ENCODE results near the gene FAM131A.
A peak's percentile ranks its signal among the peaks of the same experiment; 100 is the strongest.

FAM131A gene

GRCh38 chr3:184315871-184316661, 21.3 kb upstream of the FAM131A start:
- no peak for TF ChIP-seq CTCF (IDR thresholded peaks at IDR 0.05; ENCODE audit: control insufficient read depth, extremely low read depth, insufficient read depth)
- peak overlapping the region; percentile 98 for H3K4me3 ChIP-seq (ENCODE audit: low read depth, low read length)
- no peak for DNase-seq (ENCODE audit: low read depth)

GRCh38 chr3:184316792-184317191, 20.6 kb upstream of the FAM131A start:
- no peak for TF ChIP-seq CTCF (IDR thresholded peaks at IDR 0.05; ENCODE audit: control insufficient read depth, extremely low read depth, insufficient read depth)
- no peak for DNase-seq (ENCODE audit: low read depth)
- peak overlapping the region; percentile 98 for H3K4me3 ChIP-seq (ENCODE audit: low read depth, low read length)

- peak overlapping the region; percentile 98; the same call in 1 of the 2 replicates for H3K4me3 ChIP-seq (ENCODE audit: low read depth, low read length)
- no peak for TF ChIP-seq CTCF (IDR thresholded peaks at IDR 0.05; ENCODE audit: control insufficient read depth, extremely low read depth, insufficient read depth)
- no peak for DNase-seq (ENCODE audit: low read depth)
These were observed 20.2 kb upstream of the FAM131A start for GRCh38 chr3:184317201-184317600.

GRCh38 chr3:184320104-184320445, 17.3 kb upstream of the FAM131A start:
- TF ChIP-seq CTCF (IDR thresholded peaks at IDR 0.05; ENCODE audit: control insufficient read depth, extremely low read depth, insufficient read depth) = no peak
- H3K4me3 ChIP-seq (ENCODE audit: low read depth, low read length) = peak overlapping the region; percentile 43
- DNase-seq (ENCODE audit: low read depth) = peak; percentile 83

GRCh38 chr3:184321666-184322065, 15.7 kb upstream of the FAM131A start:
- no peak for TF ChIP-seq CTCF (IDR thresholded peaks at IDR 0.05; ENCODE audit: control insufficient read depth, extremely low read depth, insufficient read depth)
- H3K4me3 ChIP-seq (ENCODE audit: low read depth, low read length) = no peak overlapping the region
- no peak for DNase-seq (ENCODE audit: low read depth)

- no peak for TF ChIP-seq CTCF (IDR thresholded peaks at IDR 0.05; ENCODE audit: control insufficient read depth, extremely low read depth, insufficient read depth)
- no peak for DNase-seq (ENCODE audit: low read depth)
These were observed 14.5 kb upstream of the FAM131A start for GRCh38 chr3:184322731-184323487.

More at GRCh38 chr3:184322731-184323487, 14.5 kb upstream of the FAM131A start:
- H3K4me3 ChIP-seq (ENCODE audit: low read depth, low read length) = no peak overlapping the region
